SK-N-SH (cell line): ENCODE results near the gene PRDM10. TPM values are rescaled to one million over a fixed set of nuclear protein-coding genes. Genes with fewer than 3 reads are reported as not detected.

ENCODE experiments used
- CTCF ChIA-PET: fragments of 300-600, 350-600 bp; formaldehyde crosslinking; extraction: SDS; loops from one replicate; lab custom pipeline; 2021; lab: Yijun Ruan, JAX
- POLR2A ChIA-PET: fragments of 350-600 bp; sonication (Branson Sonifier 250); formaldehyde crosslinking; extraction: SDS; loops from one replicate; lab custom pipeline; 2020; ENCODE audit warnings: antibody characterized with exemption, inconsistent platforms; lab: Yijun Ruan, JAX
- DNase-seq: peaks from one replicate; pipeline ENCODE4 v3.0.0; 2012
- H2AFZ ChIP-seq: fragments of 200-600 bp; sonication (generic); 2 replicates; pipeline ENCODE4 v1.8.1; 2016; ENCODE audit warnings: antibody characterized with exemption, mild to moderate bottlenecking, low read depth
- H3F3A ChIP-seq: fragments of 200-600 bp; sonication (generic); replicated peaks from 2 replicates; pipeline ENCODE3; 2016; ENCODE audit warnings: antibody characterized with exemption, mild to moderate bottlenecking; ENCODE audit not compliant: insufficient read depth
- H3K27ac ChIP-seq, 2 experiments: fragments of 200-500 bp in 1 of 2; fragments of 200-600 bp in 1 of 2; sonication (Bioruptor generic) in 1 of 2; sonication (generic), shearing (Covaris generic) in 1 of 2; 2 replicates each; pipeline versions ENCODE4 v1.5.1 to v1.6.1; 2014 to 2016; ENCODE audit warnings: low read depth in 2 of 2, inconsistent platforms in 1 of 2, low read length in 1 of 2, mild to moderate bottlenecking in 1 of 2, mixed read lengths in 1 of 2
- H3K27me3 ChIP-seq: fragments of 200-600 bp; sonication (generic), shearing (Covaris generic); 2 replicates; pipeline ENCODE4 v1.6.1; 2016; ENCODE audit warnings: mixed run types; ENCODE audit not compliant: insufficient read depth
- H3K36me3 ChIP-seq, 2 experiments: fragments of 200-500 bp in 1 of 2; fragments of 200-600 bp in 1 of 2; sonication (Bioruptor generic) in 1 of 2; sonication (generic) in 1 of 2; replicated peaks in 1 of 2; 2 replicates each; pipeline versions ENCODE3 to v1.5.1; 2014 to 2016; ENCODE audit warnings: low read length in 1 of 2, mild to moderate bottlenecking in 1 of 2; ENCODE audit not compliant: insufficient read depth in 2 of 2, control insufficient read depth in 1 of 2
- H3K4me1 ChIP-seq, 2 experiments: fragments of 200-500 bp in 1 of 2; fragments of 200-600 bp in 1 of 2; sonication (Bioruptor generic) in 1 of 2; sonication (generic), shearing (Covaris generic) in 1 of 2; 2 replicates each; pipeline versions ENCODE4 v1.5.1 to v1.6.1; 2014 to 2016; ENCODE audit warnings: low read depth in 1 of 2, low read length in 1 of 2, mixed run types in 1 of 2; ENCODE audit not compliant: insufficient read depth in 2 of 2, control insufficient read depth in 1 of 2
- H3K4me2 ChIP-seq: fragments of 200-600 bp; sonication (generic), shearing (Covaris generic); 2 replicates; pipeline ENCODE4 v1.6.1; 2017; ENCODE audit warnings: mixed run types
- H3K4me3 ChIP-seq, 2 experiments: fragments of 200-500 bp in 1 of 2; fragments of 200-600 bp in 1 of 2; sonication (Bioruptor generic) in 1 of 2; sonication (generic), shearing (Covaris generic) in 1 of 2; 2 replicates each; pipeline versions ENCODE4 v1.5.1 to v1.8.1; 2014 to 2016; ENCODE audit warnings: low read depth in 2 of 2, inconsistent platforms in 1 of 2, low read length in 1 of 2, mild to moderate bottlenecking in 1 of 2, mixed read lengths in 1 of 2, moderate library complexity in 1 of 2
- H3K79me2 ChIP-seq: fragments of 200-600 bp; sonication (generic); 2 replicates; pipeline ENCODE4 v1.8.1; 2017; ENCODE audit warnings: mild to moderate bottlenecking; ENCODE audit not compliant: insufficient read depth
- H3K9ac ChIP-seq: fragments of 200-600 bp; sonication (generic); 2 replicates; pipeline ENCODE4 v1.6.1; 2017; ENCODE audit warnings: mixed run types
- H3K9me2 ChIP-seq: fragments of 200-600 bp; sonication (generic); 2 replicates; pipeline ENCODE4 v1.6.1; 2017; ENCODE audit warnings: mixed run types
- H3K9me3 ChIP-seq: fragments of 200-600 bp; sonication (generic); 2 replicates; pipeline ENCODE4 v1.6.1; 2017; ENCODE audit warnings: mixed run types, mild to moderate bottlenecking, moderate library complexity
- H4K20me1 ChIP-seq: fragments of 200-600 bp; sonication (generic); 2 replicates; pipeline ENCODE4 v1.6.1; 2017; ENCODE audit warnings: mild to moderate bottlenecking, mixed run types; ENCODE audit not compliant: insufficient read depth
- EP300 ChIP-seq, 2 experiments: IDR thresholded peaks; 2 replicates each; pipeline versions ENCODE4 v1.4.0 to v1.6.1; 2012; ENCODE audit warnings: borderline replicate concordance in 1 of 2, low read depth in 1 of 2, low read length in 1 of 2
- EZH2phosphoT487 ChIP-seq: fragments of 200-600 bp; sonication (generic); IDR thresholded peaks from 2 replicates; pipeline ENCODE4 v1.6.1; 2017; ENCODE audit warnings: low read depth, mixed run types, mild to moderate bottlenecking, antibody characterized with exemption, moderate library complexity, borderline replicate concordance
- FOXJ3 ChIP-seq: sonication (generic); formaldehyde crosslinking; IDR thresholded peaks from 2 replicates; pipeline ENCODE4 v1.5.1; 2020; ENCODE audit warnings: mild to moderate bottlenecking, missing genetic modification reagents
- FOXM1 ChIP-seq: IDR thresholded peaks from 2 replicates; pipeline ENCODE4 v1.4.0; 2012; ENCODE audit warnings: low read depth, mild to moderate bottlenecking
- GABPA ChIP-seq: IDR thresholded peaks from 2 replicates; pipeline ENCODE4 v1.4.0; 2012; ENCODE audit warnings: low read depth, mild to moderate bottlenecking
- GATA2 ChIP-seq: sonication (generic); formaldehyde crosslinking; IDR thresholded peaks from 2 replicates; pipeline ENCODE4 v1.5.0; 2020; ENCODE audit warnings: mild to moderate bottlenecking, missing genetic modification reagents
- MEF2A ChIP-seq: IDR thresholded peaks from 2 replicates; pipeline ENCODE4 v1.4.0; 2012; ENCODE audit warnings: low read depth, borderline replicate concordance
- RCOR1 ChIP-seq: fragments of 150-350 bp; IDR thresholded peaks from 2 replicates; pipeline ENCODE4 v1.6.1; 2017; ENCODE audit warnings: antibody characterized with exemption, low read length
- SIN3A ChIP-seq: IDR thresholded peaks from 2 replicates; pipeline ENCODE4 v1.6.1; 2012; ENCODE audit warnings: low read depth, mild to moderate bottlenecking, low read length, moderate library complexity, borderline replicate concordance
- SMC3 ChIP-seq: IDR thresholded peaks from 2 replicates; pipeline ENCODE4 v1.6.1; 2012; ENCODE audit warnings: low read depth, low read length, improper control_type of control experiment
- TCF12 ChIP-seq: IDR thresholded peaks from 2 replicates; pipeline ENCODE4 v1.4.0; 2012
- TEAD4 ChIP-seq: IDR thresholded peaks from 2 replicates; pipeline ENCODE4 v1.4.0; 2012; ENCODE audit warnings: mild to moderate bottlenecking, borderline replicate concordance; ENCODE audit not compliant: insufficient read depth
- WGBS: methylation state at CpG from one replicate; pipeline ENCODE4 v1.1.6; 2017; ENCODE audit warnings: low lambda C conversion rate; 5-methylcytosine and 5-hydroxymethylcytosine counted together
- polyA plus RNA-seq, 3 experiments: library from polyadenylated mRNA; depleted of rRNA; stranded (reverse); fragments of >200 nt; gene quantifications; 2 replicates each; pipeline ENCODE4 v1.2.3, GENCODE V29; 2012
- TF ChIP-seq, protein P1 (sequence below): IDR thresholded peaks from 2 replicates; pipeline ENCODE4 v1.4.0; 2012; ENCODE audit warnings: low read depth, borderline replicate concordance
- TF ChIP-seq, protein P2 (sequence below): IDR thresholded peaks from 2 replicates; pipeline ENCODE4 v1.6.1; 2012; ENCODE audit warnings: mild to moderate bottlenecking, low read depth, low read length, moderate library complexity

Gene PRDM10
- polyA plus RNA-seq, 1 of the 3 experiments (the other 2 are of a cell fraction), result 1.9 TPM

DNA sequence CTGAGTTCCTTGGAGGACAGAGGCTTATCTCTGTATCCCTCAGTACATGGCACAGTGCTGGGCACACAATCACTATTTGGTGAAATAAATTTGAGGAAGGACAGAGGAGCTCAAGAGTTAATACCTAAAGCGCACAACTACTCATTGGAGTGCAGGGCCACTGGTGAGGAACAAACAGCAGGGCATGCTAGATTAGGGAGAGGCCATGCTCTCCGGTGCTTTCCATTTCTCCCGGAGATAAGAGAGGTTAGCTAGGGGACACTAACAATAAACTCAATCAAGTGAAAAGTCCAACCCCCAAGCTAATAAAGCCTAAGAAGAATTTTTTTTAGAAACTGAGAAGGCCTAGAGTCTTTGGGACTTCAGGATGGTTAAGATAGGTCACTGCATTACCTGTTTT lies 136.3 kb downstream of the PRDM10 start (continued):
- TF ChIP-seq, protein P1, sequence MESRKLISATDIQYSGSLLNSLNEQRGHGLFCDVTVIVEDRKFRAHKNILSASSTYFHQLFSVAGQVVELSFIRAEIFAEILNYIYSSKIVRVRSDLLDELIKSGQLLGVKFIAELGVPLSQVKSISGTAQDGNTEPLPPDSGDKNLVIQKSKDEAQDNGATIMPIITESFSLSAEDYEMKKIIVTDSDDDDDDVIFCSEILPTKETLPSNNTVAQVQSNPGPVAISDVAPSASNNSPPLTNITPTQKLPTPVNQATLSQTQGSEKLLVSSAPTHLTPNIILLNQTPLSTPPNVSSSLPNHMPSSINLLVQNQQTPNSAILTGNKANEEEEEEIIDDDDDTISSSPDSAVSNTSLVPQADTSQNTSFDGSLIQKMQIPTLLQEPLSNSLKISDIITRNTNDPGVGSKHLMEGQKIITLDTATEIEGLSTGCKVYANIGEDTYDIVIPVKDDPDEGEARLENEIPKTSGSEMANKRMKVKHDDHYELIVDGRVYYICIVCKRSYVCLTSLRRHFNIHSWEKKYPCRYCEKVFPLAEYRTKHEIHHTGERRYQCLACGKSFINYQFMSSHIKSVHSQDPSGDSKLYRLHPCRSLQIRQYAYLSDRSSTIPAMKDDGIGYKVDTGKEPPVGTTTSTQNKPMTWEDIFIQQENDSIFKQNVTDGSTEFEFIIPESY, result no peak
- TF ChIP-seq, protein P2, sequence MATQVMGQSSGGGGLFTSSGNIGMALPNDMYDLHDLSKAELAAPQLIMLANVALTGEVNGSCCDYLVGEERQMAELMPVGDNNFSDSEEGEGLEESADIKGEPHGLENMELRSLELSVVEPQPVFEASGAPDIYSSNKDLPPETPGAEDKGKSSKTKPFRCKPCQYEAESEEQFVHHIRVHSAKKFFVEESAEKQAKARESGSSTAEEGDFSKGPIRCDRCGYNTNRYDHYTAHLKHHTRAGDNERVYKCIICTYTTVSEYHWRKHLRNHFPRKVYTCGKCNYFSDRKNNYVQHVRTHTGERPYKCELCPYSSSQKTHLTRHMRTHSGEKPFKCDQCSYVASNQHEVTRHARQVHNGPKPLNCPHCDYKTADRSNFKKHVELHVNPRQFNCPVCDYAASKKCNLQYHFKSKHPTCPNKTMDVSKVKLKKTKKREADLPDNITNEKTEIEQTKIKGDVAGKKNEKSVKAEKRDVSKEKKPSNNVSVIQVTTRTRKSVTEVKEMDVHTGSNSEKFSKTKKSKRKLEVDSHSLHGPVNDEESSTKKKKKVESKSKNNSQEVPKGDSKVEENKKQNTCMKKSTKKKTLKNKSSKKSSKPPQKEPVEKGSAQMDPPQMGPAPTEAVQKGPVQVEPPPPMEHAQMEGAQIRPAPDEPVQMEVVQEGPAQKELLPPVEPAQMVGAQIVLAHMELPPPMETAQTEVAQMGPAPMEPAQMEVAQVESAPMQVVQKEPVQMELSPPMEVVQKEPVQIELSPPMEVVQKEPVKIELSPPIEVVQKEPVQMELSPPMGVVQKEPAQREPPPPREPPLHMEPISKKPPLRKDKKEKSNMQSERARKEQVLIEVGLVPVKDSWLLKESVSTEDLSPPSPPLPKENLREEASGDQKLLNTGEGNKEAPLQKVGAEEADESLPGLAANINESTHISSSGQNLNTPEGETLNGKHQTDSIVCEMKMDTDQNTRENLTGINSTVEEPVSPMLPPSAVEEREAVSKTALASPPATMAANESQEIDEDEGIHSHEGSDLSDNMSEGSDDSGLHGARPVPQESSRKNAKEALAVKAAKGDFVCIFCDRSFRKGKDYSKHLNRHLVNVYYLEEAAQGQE, result no peak
- no peak for TF ChIP-seq FOXM1

DNA sequence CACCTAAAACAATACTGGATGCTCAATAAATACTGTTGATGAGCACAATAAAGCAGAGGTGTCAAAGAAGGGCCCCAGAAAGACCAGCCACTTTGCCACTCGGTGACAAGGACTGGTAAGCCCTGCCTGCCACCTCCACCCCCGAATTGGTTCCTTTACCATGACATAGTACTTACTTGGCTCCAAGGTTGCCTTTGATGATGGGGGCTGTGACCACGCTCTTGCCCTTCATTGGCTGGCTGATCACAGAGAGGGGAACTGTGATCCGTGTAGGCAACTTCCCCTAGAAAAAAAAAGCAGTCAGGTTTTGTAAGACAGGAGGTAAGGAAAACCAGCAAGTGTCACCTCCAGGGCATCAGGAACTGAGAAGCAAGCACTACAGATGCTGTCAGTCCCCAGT lies 136.9 kb downstream of the PRDM10 start:
- Histone ChIP-seq H3K9ac (no peak overlapping the region), H3K36me3 (peaks cover 16 to 63% of the 10 kb centered on the region in 2 experiments), H3K9me3 (no peaks in the 10 kb centered on the region), H3K4me1 (peaks cover 5 to 12% of the 10 kb centered on the region in 2 experiments; a peak in 3 of 4 replicates), H4K20me1 (0 out of 2 replicates have a peak, but pooled peaks cover 4% of the 10 kb centered on the region), H3K4me3 (no peak overlapping the region), H3F3A (peaks cover 3% of the 10 kb centered on the region), H2AFZ (no peak overlapping the region), H3K4me2 (no peak overlapping the region), H3K79me2 (no peaks in the 10 kb centered on the region), H3K27ac (no peak overlapping the region), H3K9me2 (no peaks in the 10 kb centered on the region), H3K27me3 (no peaks in the 10 kb centered on the region)
- WGBS, result 98% methylated on average over 3 of the region's 4 CpGs
- ChIA-PET CTCF (no interaction called here), POLR2A (no interaction called here)
- no peak for DNase-seq
- no peak for TF ChIP-seq FOXJ3
- no peak for TF ChIP-seq MEF2A
- TF ChIP-seq, protein P2, result no peak
- TF ChIP-seq SIN3A, result no peak
- no peak for TF ChIP-seq TEAD4
- TF ChIP-seq SMC3, result no peak
- no peak for TF ChIP-seq GATA2
- no peak for TF ChIP-seq TCF12
- no peak for TF ChIP-seq FOXM1
- TF ChIP-seq EP300 (IDR thresholded peaks at IDR 0.05; ENCODE audit: borderline replicate concordance in 1 of 2, low read depth in 1 of 2, low read length in 1 of 2), result no peak
- no peak for TF ChIP-seq EZH2phosphoT487
- no peak for TF ChIP-seq RCOR1
- no peak for TF ChIP-seq GABPA
